Inflammatory macrophage treated with lipopolysaccharide for 4 hours (primary cell): Measurements from ENCODE around the gene LRRN4.
A peak's percentile ranks its signal among the peaks of the same experiment; 100 is the strongest.

Experiments used
- DNase-seq: peaks from one replicate; pipeline ENCODE4 v3.0.0-alpha.2; 2020

LRRN4 gene

GRCh38 chr20:6029538-6029937 lies 24.3 kb downstream of the LRRN4 start:
- DNase-seq = no peak

- DNase-seq = no peak
These were observed 25.0 kb downstream of the LRRN4 start for GRCh38 chr20:6028818-6029217.

GRCh38 chr20:6026051-6026450 lies 27.8 kb downstream of the LRRN4 start:
- DNase-seq = peak; percentile 24

- DNase-seq = peak; percentile 16
These were observed 29.1 kb downstream of the LRRN4 start for GRCh38 chr20:6024768-6025167.

- no peak for DNase-seq
These were observed 36.0 kb downstream of the LRRN4 start for GRCh38 chr20:6017880-6018279.

- no peak for DNase-seq
These were observed 36.4 kb downstream of the LRRN4 start for GRCh38 chr20:6017467-6017866.

- DNase-seq = no peak
These were observed 38.9 kb downstream of the LRRN4 start for GRCh38 chr20:6014957-6015356.

- DNase-seq = no peak
These were observed 39.8 kb downstream of the LRRN4 start for GRCh38 chr20:6014017-6014416.

GRCh38 chr20:6012179-6012578 lies 41.7 kb downstream of the LRRN4 start:
- DNase-seq = no peak

- peak; percentile 95 for DNase-seq
These were observed 45.6 kb downstream of the LRRN4 start for GRCh38 chr20:6008254-6008653.

GRCh38 chr20:6007529-6008103 lies 46.2 kb downstream of the LRRN4 start:
- DNase-seq = no peak

- DNase-seq = peak; percentile 6
These were observed 46.7 kb downstream of the LRRN4 start for GRCh38 chr20:6007094-6007528.

GRCh38 chr20:6006603-6006949 lies 47.3 kb downstream of the LRRN4 start:
- no peak for DNase-seq

GRCh38 chr20:6000871-6001270 lies 53.0 kb downstream of the LRRN4 start:
- no peak for DNase-seq

GRCh38 chr20:5999783-6000182 lies 54.1 kb downstream of the LRRN4 start:
- DNase-seq = no peak

GRCh38 chr20:5996765-5997164 lies 57.1 kb downstream of the LRRN4 start:
- DNase-seq = no peak

GRCh38 chr20:5991623-5992441 lies 62.0 kb downstream of the LRRN4 start:
- DNase-seq = no peak

GRCh38 chr20:5990946-5991345 lies 62.9 kb downstream of the LRRN4 start:
- DNase-seq = no peak
